Type B pancreatic cell (in vitro differentiated cells): Measurements from ENCODE around the gene PPM1J. TPM values are rescaled to one million over a fixed set of nuclear protein-coding genes. Genes with fewer than 3 reads are reported as not detected.
"Not testable (repeated sequence)": the region's sequence is repeated elsewhere in the genome, so short reads cannot be mapped to it uniquely, and the experiment has no call there.

Source experiments
- DNase-seq: peaks from one replicate; pipeline ENCODE4 v3.0.0; 2021; ENCODE audit warnings: mixed read lengths; ENCODE audit not compliant: unreplicated experiment; ENCODE audit errors: extremely low spot score
- H3K27ac Mint-ChIP-seq: 2 replicates; pipeline ENCODE4 v1.8.0; 2021; ENCODE audit warnings: mild to moderate bottlenecking, mixed read lengths
- H3K27me3 Mint-ChIP-seq: 2 replicates; pipeline ENCODE4 v1.8.0; 2021; ENCODE audit warnings: mixed read lengths
- H3K36me3 Mint-ChIP-seq: 2 replicates; pipeline ENCODE4 v1.8.0; 2021; ENCODE audit warnings: mixed read lengths
- H3K4me1 Mint-ChIP-seq: one replicate; pipeline ENCODE4 v1.8.0; 2021; ENCODE audit warnings: mixed read lengths; ENCODE audit not compliant: unreplicated experiment
- H3K4me3 Mint-ChIP-seq: 2 replicates; pipeline ENCODE4 v1.8.0; 2021; ENCODE audit warnings: mild to moderate bottlenecking, mixed read lengths
- H3K9me3 Mint-ChIP-seq: 2 replicates; pipeline ENCODE4 v1.8.0; 2021; ENCODE audit warnings: mixed read lengths
- CTCF ChIP-seq: fragments of 200-600 bp; sonication (generic); conservative IDR thresholded peaks from 2 replicates; pipeline ENCODE4 v1.5.0; 2021; ENCODE audit warnings: antibody characterized with exemption, mild to moderate bottlenecking
- total RNA-seq: library from RNA; stranded (reverse); gene quantifications from 2 replicates; pipeline ENCODE4 v1.2.1, GENCODE V29; 2021; ENCODE audit warnings: low replicate concordance

Gene PPM1J
- total RNA-seq, 1 donor from 2014 or later, result 2.5 TPM

- Mint-ChIP-seq H3K27ac (no peak overlapping the region), H3K9me3 (no peaks in the 10 kb centered on the region), H3K4me1 (no peaks in the 10 kb centered on the region), H3K27me3 (peaks cover 27% of the 10 kb centered on the region), H3K4me3 (no peak overlapping the region), H3K36me3 (no peaks in the 10 kb centered on the region)
- no peak for DNase-seq
- TF ChIP-seq CTCF, result no peak
Observed at GRCh38 chr1:112735752-112736151, 20.6 kb upstream of the PPM1J start.

GRCh38 chr1:112731451-112731850, 16.3 kb upstream of the PPM1J start:
- H3K4me3 Mint-ChIP-seq, result no peak overlapping the region
- H3K27ac Mint-ChIP-seq, result no peak overlapping the region
- peaks cover 14% of the 10 kb centered on the region for H3K4me1 Mint-ChIP-seq
- no peaks in the 10 kb centered on the region for H3K36me3 Mint-ChIP-seq
- peaks cover 4% of the 10 kb centered on the region for H3K27me3 Mint-ChIP-seq
- no peak for TF ChIP-seq CTCF
- no peaks in the 10 kb centered on the region for H3K9me3 Mint-ChIP-seq
- DNase-seq, result no peak

- DNase-seq, result no peak
- Mint-ChIP-seq H3K9me3 (no peaks in the 10 kb centered on the region), H3K36me3 (no peaks in the 10 kb centered on the region), H3K27ac (no peak overlapping the region), H3K4me3 (no peak overlapping the region), H3K27me3 (peaks cover 4% of the 10 kb centered on the region), H3K4me1 (peaks cover 16% of the 10 kb centered on the region)
- TF ChIP-seq CTCF, result no peak
Observed at GRCh38 chr1:112729909-112730308, 14.8 kb upstream of the PPM1J start.

GRCh38 chr1:112729011-112729410, 13.9 kb upstream of the PPM1J start:
- H3K4me1 Mint-ChIP-seq, result peaks cover 16% of the 10 kb centered on the region
- not testable (repeated sequence) for H3K27me3 Mint-ChIP-seq, H3K4me3 Mint-ChIP-seq, DNase-seq, H3K9me3 Mint-ChIP-seq, H3K27ac Mint-ChIP-seq, H3K36me3 Mint-ChIP-seq

- H3K9me3 Mint-ChIP-seq, H3K36me3 Mint-ChIP-seq, H3K27ac Mint-ChIP-seq, H3K4me3 Mint-ChIP-seq, DNase-seq, H3K27me3 Mint-ChIP-seq: not testable (repeated sequence)
- peaks cover 19% of the 10 kb centered on the region for H3K4me1 Mint-ChIP-seq
Observed at GRCh38 chr1:112728306-112728971, 13.3 kb upstream of the PPM1J start.

- Mint-ChIP-seq H3K27me3 (peaks cover 3% of the 10 kb centered on the region), H3K36me3 (no peaks in the 10 kb centered on the region), H3K4me3 (no peak overlapping the region), H3K9me3 (no peaks in the 10 kb centered on the region), H3K4me1 (peaks cover 23% of the 10 kb centered on the region), H3K27ac (no peak overlapping the region)
- no peak for TF ChIP-seq CTCF
- no peak for DNase-seq
Observed at GRCh38 chr1:112727716-112728115, 12.6 kb upstream of the PPM1J start.

GRCh38 chr1:112724240-112724639, 9.1 kb upstream of the PPM1J start:
- not testable (repeated sequence) for H3K27ac Mint-ChIP-seq, H3K36me3 Mint-ChIP-seq, H3K4me3 Mint-ChIP-seq, DNase-seq, H3K9me3 Mint-ChIP-seq
- Mint-ChIP-seq H3K4me1 (peaks cover 21% of the 10 kb centered on the region), H3K27me3 (peaks cover 21% of the 10 kb centered on the region)
